Adrenal gland (tissue), 5 donors: ENCODE data around the gene TTC34.

Source experiments
- CTCF ChIP-seq, 6 experiments: fragments of 450-650 bp in 4 of 6; fragments of 200-600 bp in 2 of 6; sonication (generic) in 1 of 6; IDR thresholded peaks; 1 replicate in 5 of 6; 2 replicates in 1 of 6; pipeline versions ENCODE4 v1.5.1 to v1.8.0; 2016 to 2021; ENCODE audit warnings: antibody characterized with exemption in 6 of 6, mild to moderate bottlenecking in 2 of 6, moderate library complexity in 1 of 6
- POLR2A ChIP-seq, 2 donors: fragments of 450-650 bp; IDR thresholded peaks; one replicate each; pipeline ENCODE4 v1.6.1; 2017; ENCODE audit warnings: antibody characterized with exemption in 2 of 2, mild to moderate bottlenecking in 2 of 2, moderate library complexity in 1 of 2
- donor health status: DM: no; HTN: no; CAD: no.

- TF ChIP-seq CTCF (IDR thresholded peaks at IDR 0.05): no peak
- TF ChIP-seq POLR2A (IDR thresholded peaks at IDR 0.05): no peak
Observed at GRCh38 chr1:2803931-2804627, 2.6 kb upstream of the TTC34 start.
